Adrenal gland (tissue), 12 donors: Measurements from ENCODE around the gene SNTA1. TPM values are rescaled to one million over a fixed set of nuclear protein-coding genes. Genes with fewer than 3 reads are reported as not detected.

Experiments used
- DNase-seq, 7 donors: peaks; one replicate each; pipeline ENCODE4 v3.0.0-alpha.2; 2019 to 2020
- H3K27ac ChIP-seq, 5 donors: fragments of 200-600 bp; sonication (generic) in 4 of 5; 1 replicate in 3 of 5; 2 replicates in 2 of 5; pipeline versions ENCODE4 v1.5.1 to v1.8.0; 2016 to 2020; ENCODE audit warnings: mild to moderate bottlenecking in 1 of 5
- H3K27me3 ChIP-seq: fragments of 200-600 bp; 2 replicates; pipeline ENCODE4 v1.8.0; 2021
- H3K36me3 ChIP-seq, 2 donors: fragments of 200-600 bp; replicated peaks in 1 of 2; 1 replicate in 1 of 2; 2 replicates in 1 of 2; pipeline versions ENCODE4 v1.5.1 to v1.8.0; 2018 to 2022
- H3K4me1 ChIP-seq, 2 donors: fragments of 200-600 bp; replicated peaks in 1 of 2; 1 replicate in 1 of 2; 2 replicates in 1 of 2; pipeline versions ENCODE4 v1.5.1 to v1.8.0; 2018 to 2021
- H3K4me3 ChIP-seq, 4 donors: fragments of 200-600 bp; sonication (generic) in 3 of 4; one replicate each; pipeline ENCODE4 v1.5.1; 2016 to 2018
- H3K9me3 ChIP-seq, 3 donors: fragments of 200-600 bp; sonication (generic) in 1 of 3; replicated peaks in 1 of 3; 1 replicate in 2 of 3; 2 replicates in 1 of 3; pipeline versions ENCODE4 v1.5.1 to v1.8.0; 2016 to 2021
- POLR2A ChIP-seq, 2 donors: fragments of 450-650 bp; IDR thresholded peaks; one replicate each; pipeline ENCODE4 v1.6.1; 2017; ENCODE audit warnings: antibody characterized with exemption in 2 of 2, mild to moderate bottlenecking in 2 of 2, moderate library complexity in 1 of 2
- WGBS, 4 donors: extraction: QIAGEN DNeasy Blood & Tissue Kit in 2 of 4; methylation state at CpG; one replicate each; pipeline versions ENCODE4 v1.1.5 to v1.1.7; 2013 to 2017; 5-methylcytosine and 5-hydroxymethylcytosine counted together
- intact Hi-C, 2 donors: fragments of 100-400 bp; cut with DNase I; formaldehyde crosslinking; loops; one replicate each; pipeline versions ENCODE4 v1.14.1 to v1.15.0; 2022 to 2023
- polyA plus RNA-seq, 3 donors: library from polyadenylated mRNA; stranded (reverse); fragments of 200-250 nt in 2 of 3; fragments of 350-450 nt in 1 of 3; fragmentation: Illumina TruSeq in 1 of 3; extraction: RNeasy Lipid Tissue Mini Kit (QIAGEN cat#74804) in 1 of 3; gene quantifications; one replicate each; pipeline ENCODE4 v1.2.3, GENCODE V29; 2013 to 2014
- total RNA-seq, 9 donors: library from RNA; depleted of rRNA in 4 of 9; stranded (reverse); fragments of >200 nt in 4 of 9; fragments of 120-200 nt in 1 of 9; fragmentation: NEBNext Ultra II Directional in 1 of 9; extraction: Animal tissue kit (Norgen Biotek cat#: 25700) in 1 of 9; gene quantifications; one replicate each; pipeline versions ENCODE4 v1.1.0 to v1.2.4, GENCODE V29; 2013 to 2023
- TF ChIP-seq, protein P1 (sequence below), 6 experiments: fragments of 450-650 bp in 4 of 6; fragments of 200-600 bp in 2 of 6; sonication (generic) in 1 of 6; IDR thresholded peaks; 1 replicate in 5 of 6; 2 replicates in 1 of 6; pipeline versions ENCODE4 v1.5.1 to v1.8.0; 2016 to 2021; ENCODE audit warnings: antibody characterized with exemption in 6 of 6, mild to moderate bottlenecking in 2 of 6, moderate library complexity in 1 of 6
- donor health status: healthy with polysubstance abuse.
- donor health status: Bipolar disorder and iron deficiency.
- donor health status: DM: yes; HTN: yes; CAD: no.
- donor health status: DM: no; HTN: no; CAD: no.
- donor health status: DM: no; HTN: no; CAD: no.
- donor health status: DM: yes; HTN: yes; CAD: no.

SNTA1 gene
- total and polyA plus RNA-seq, 12 donors, result 4.3 to 73.2 (median 29.5) TPM

DNA sequence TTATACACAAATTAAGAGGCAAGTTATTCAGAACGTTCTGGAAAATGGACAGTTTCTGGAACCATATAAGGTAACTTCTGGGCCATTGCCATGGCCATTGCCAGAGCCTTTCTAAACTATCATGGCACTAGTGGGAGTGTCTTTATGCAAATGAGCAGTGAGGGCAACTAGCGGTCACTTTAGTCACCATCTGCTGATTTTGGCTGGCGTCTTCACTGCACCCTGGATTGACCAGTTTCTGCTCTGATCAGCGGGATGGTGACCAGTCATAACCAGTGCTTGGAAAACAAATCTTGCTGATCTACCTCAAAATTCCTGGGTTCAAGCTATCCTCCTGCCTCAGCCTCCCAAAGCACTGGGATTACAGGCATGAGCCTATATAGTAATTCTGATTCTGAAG, 7.3 kb upstream of the SNTA1 start:
- Histone ChIP-seq H3K4me3 (no peak overlapping the region), H3K27me3 (no peaks in the 10 kb centered on the region), H3K27ac (peak overlapping the region in 1 of 5 donors; percentile 21), H3K4me1 (no peaks in the 10 kb centered on the region), H3K36me3 (no peaks in the 10 kb centered on the region), H3K9me3 (no peaks in the 10 kb centered on the region)
- no peak for TF ChIP-seq POLR2A (IDR thresholded peaks at IDR 0.05)
- TF ChIP-seq, protein P1, sequence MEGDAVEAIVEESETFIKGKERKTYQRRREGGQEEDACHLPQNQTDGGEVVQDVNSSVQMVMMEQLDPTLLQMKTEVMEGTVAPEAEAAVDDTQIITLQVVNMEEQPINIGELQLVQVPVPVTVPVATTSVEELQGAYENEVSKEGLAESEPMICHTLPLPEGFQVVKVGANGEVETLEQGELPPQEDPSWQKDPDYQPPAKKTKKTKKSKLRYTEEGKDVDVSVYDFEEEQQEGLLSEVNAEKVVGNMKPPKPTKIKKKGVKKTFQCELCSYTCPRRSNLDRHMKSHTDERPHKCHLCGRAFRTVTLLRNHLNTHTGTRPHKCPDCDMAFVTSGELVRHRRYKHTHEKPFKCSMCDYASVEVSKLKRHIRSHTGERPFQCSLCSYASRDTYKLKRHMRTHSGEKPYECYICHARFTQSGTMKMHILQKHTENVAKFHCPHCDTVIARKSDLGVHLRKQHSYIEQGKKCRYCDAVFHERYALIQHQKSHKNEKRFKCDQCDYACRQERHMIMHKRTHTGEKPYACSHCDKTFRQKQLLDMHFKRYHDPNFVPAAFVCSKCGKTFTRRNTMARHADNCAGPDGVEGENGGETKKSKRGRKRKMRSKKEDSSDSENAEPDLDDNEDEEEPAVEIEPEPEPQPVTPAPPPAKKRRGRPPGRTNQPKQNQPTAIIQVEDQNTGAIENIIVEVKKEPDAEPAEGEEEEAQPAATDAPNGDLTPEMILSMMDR (IDR thresholded peaks at IDR 0.05), result no peak
- WGBS, 4 donors, result 58 to 70% (median 60%) methylated on average over 4 of the region's 4 CpGs
- peak in 6 of 7 donors; percentile 37 to 64 (median 54) for DNase-seq
- intact Hi-C loops, result loop anchor here (5.0 to 10.0 kb wide), 3 partner anchors 196 to 284 kb away; partner anchors contain the start of genes C20orf144 (in 1 of the 2) and ZNF341 (in 1 of the 2)

- Histone ChIP-seq H3K4me3 (no peak overlapping the region), H3K4me1 (peaks cover 4 to 16% of the 10 kb centered on the region in 2 donors), H3K27me3 (no peaks in the 10 kb centered on the region), H3K36me3 (no peaks in the 10 kb centered on the region), H3K9me3 (no peaks in the 10 kb centered on the region), H3K27ac (no peak overlapping the region)
- no peak for DNase-seq
- 76 to 89% (median 87%) methylated on average over 4 of the region's 4 CpGs for WGBS, 4 donors
- intact Hi-C loops, result no loop called here
- TF ChIP-seq, protein P1 (IDR thresholded peaks at IDR 0.05), result no peak
- TF ChIP-seq POLR2A (IDR thresholded peaks at IDR 0.05), result no peak
Measured at GRCh38 chr20:33445881-33446625, 2.5 kb upstream of the SNTA1 start.

GRCh38 chr20:33444797-33445560, 1.4 kb upstream of the SNTA1 start:
- Histone ChIP-seq H3K36me3 (no peaks in the 10 kb centered on the region), H3K9me3 (no peaks in the 10 kb centered on the region), H3K27ac (peak overlapping the region in 1 of 5 donors; percentile 65), H3K27me3 (no peaks in the 10 kb centered on the region), H3K4me1 (peaks cover 4 to 17% of the 10 kb centered on the region in 2 donors), H3K4me3 (peak overlapping the region in 2 of 4 donors; percentile 56 to 92)
- peak in 3 of 7 donors; percentile 26 to 42 (median 36) for DNase-seq
- WGBS, 4 donors, result 49 to 60% (median 52%) methylated on average over 4 of the region's 4 CpGs
- intact Hi-C loops, result no loop called here
- TF ChIP-seq POLR2A (IDR thresholded peaks at IDR 0.05), result no peak
- TF ChIP-seq, protein P1 (IDR thresholded peaks at IDR 0.05), result peak in 2 of 6 experiments; percentile 14 to 26

- 2 to 5% (median 2%) methylated on average over 5 to 45 of the region's 45 CpGs for WGBS, 4 donors
- Histone ChIP-seq H3K27me3 (no peaks in the 10 kb centered on the region), H3K27ac (peak overlapping the region in 3 of 5 donors; percentile 65 to 86 (median 71)), H3K4me3 (peak overlapping the region; percentile 6 to 92 (median 56)), H3K4me1 (peaks cover 4 to 17% of the 10 kb centered on the region in 2 donors), H3K36me3 (no peaks in the 10 kb centered on the region), H3K9me3 (no peaks in the 10 kb centered on the region)
- DNase-seq, result peak in 3 of 7 donors; percentile 23 to 55 (median 37)
- TF ChIP-seq POLR2A (IDR thresholded peaks at IDR 0.05), result no peak
- TF ChIP-seq, protein P1 (IDR thresholded peaks at IDR 0.05), result no peak
- intact Hi-C loops, result no loop called here
Measured at GRCh38 chr20:33443006-33443511, 504 bp downstream of the SNTA1 start.
